ENCODE measurements around the gene LYZL6. TPM values are rescaled to one million over a fixed set of nuclear protein-coding genes. Genes with fewer than 3 reads are reported as not detected.

The LYZL6 gene
- total RNA-seq, 1 donor from 2014 or later, result not detected

Other genes starting within 250 kb of the LYZL6 start
- 0.32 TPM for gene RASL10B, start 212.1 kb downstream of the LYZL6 start, total RNA-seq
- not detected for gene GAS2L2, start 190.5 kb downstream of the LYZL6 start, total RNA-seq
- gene C17orf50, start 182.8 kb downstream of the LYZL6 start, total RNA-seq, result not detected
- gene MMP28, start 148.1 kb downstream of the LYZL6 start, total RNA-seq, result 14.5 TPM
- gene TAF15, start 134.2 kb downstream of the LYZL6 start, total RNA-seq, result 156 TPM
- gene HEATR9, start 74.8 kb downstream of the LYZL6 start, total RNA-seq, result not detected
- 0.56 TPM for gene CCL5, start 63.4 kb downstream of the LYZL6 start, total RNA-seq
- gene RDM1, start 12.9 kb downstream of the LYZL6 start, total RNA-seq, result 1.1 TPM
- gene CCL16, start 37.8 kb upstream of the LYZL6 start, total RNA-seq, result not detected
- gene CCL14, start 43.0 kb upstream of the LYZL6 start, total RNA-seq, result 10.4 TPM
- 0.68 TPM for gene CCL15, start 57.8 kb upstream of the LYZL6 start, total RNA-seq
- 0.92 TPM for gene CCL23, start 74.3 kb upstream of the LYZL6 start, total RNA-seq
- 0.44 TPM for gene CCL18, start 120.6 kb upstream of the LYZL6 start, total RNA-seq
- gene CCL3, start 146.4 kb upstream of the LYZL6 start, total RNA-seq, result not detected
- not detected for gene CCL4, start 160.1 kb upstream of the LYZL6 start, total RNA-seq
- 7.2 TPM for gene TBC1D3B, start 232.9 kb upstream of the LYZL6 start, total RNA-seq